NB4 (cell line): ENCODE measurements around the gene ARMH2.

Experiments used
- CTCF ChIP-seq: IDR thresholded peaks from one replicate; pipeline ENCODE4 v1.5.1; 2012; ENCODE audit warnings: low read depth, low read length
- POLR2A ChIP-seq: IDR thresholded peaks from 2 replicates; pipeline ENCODE4 v1.6.1; 2011; ENCODE audit warnings: mild to moderate bottlenecking; ENCODE audit not compliant: insufficient read length; ENCODE audit errors: extremely low read depth

GRCh38 chr6:24827162-24827561, 28.4 kb upstream of the ARMH2 start:
- TF ChIP-seq CTCF: no peak
- TF ChIP-seq POLR2A: no peak
